Measurements from ENCODE around the gene MN1.

MN1 gene

DNA sequence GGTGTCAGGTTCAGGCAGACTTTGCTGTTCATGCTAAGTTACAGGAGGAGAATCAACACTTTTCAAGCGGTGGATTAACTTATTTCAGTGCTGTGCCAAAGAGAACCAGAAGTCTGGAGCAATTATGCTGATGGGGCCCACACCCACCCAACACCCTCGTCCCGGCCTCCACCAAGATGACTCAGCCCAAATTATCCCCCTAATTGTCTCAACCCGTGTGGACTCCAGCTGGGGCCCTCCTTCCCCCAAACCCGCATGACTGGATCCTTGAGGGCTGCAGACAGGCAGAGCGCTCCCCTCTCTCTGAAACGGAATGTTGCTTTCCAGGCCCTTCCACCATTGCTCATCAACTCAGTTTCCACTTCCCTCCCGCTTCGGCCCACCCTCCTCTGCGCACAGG, 34.6 kb upstream of the MN1 start:
- TF ChIP-seq GATA3 (IDR thresholded peaks at IDR 0.05; ENCODE audit: low read depth, low read length), result no peak

DNA sequence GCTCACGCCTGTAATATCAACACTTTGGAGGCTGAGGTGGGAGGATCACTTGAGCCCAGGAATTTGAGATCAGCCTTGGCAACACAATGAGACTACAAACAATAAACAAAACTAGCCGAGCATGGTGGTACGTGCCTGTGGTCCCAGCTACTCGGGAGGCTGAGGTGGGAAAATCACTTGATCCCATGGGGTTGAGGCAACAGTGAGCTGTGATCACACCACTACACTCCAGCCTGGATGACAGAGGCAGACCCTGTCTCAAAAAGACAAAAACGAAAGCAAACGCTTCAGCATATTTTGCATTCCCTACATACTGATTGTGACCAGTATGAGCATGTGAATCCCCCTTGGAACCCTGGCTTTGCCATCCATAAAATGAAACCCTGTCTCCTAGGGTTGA, 33.9 kb upstream of the MN1 start:
- TF ChIP-seq GATA3 (IDR thresholded peaks at IDR 0.05; ENCODE audit: low read depth, low read length) (no peak), GATA2 (IDR thresholded peaks at IDR 0.05; ENCODE audit: low read depth, low read length) (no peak)

DNA sequence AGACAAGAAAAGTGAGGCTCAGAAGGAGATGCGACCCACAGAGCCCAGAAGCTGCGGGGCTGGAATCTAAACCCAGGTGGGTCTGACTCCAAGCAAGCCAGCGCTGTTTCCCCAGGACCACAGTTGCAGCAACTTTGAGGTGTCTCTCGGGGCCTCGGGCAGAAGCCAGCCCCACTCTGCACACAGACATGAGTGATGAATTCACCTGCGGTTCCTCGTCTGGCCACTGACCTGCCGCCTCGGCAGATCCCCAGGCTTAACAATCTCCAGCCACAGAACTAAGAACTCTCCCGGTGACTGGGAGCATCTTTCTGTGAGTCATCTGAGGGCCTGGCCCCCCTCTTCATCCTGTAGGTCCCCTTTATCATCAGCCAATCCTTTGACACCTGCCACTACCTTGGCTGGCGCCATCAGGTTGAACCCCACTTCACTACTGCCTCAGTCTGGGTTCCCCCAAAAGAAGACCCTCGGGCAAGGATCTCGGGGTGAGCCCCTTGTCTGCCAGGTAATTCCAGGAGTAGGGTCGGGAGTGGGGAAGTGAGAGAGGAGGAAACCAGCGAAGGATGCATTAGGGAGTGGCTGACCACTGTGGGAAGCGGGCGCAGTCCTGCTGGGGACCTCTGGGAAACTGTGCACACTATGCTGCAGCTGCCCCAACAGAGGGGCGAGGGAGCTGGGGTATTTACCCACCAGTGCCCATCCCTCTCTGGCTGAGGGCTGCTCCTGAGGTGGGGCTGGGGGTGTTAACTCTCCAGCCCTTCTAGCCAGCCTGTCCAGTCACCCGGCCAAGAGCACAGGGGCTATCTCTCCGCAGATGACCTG, 33.0 kb upstream of the MN1 start:
- TF ChIP-seq GATA3 (IDR thresholded peaks at IDR 0.05; ENCODE audit: low read depth, low read length) (no peak), GATA2 (IDR thresholded peaks at IDR 0.05; ENCODE audit: low read depth, low read length) (no peak)

DNA sequence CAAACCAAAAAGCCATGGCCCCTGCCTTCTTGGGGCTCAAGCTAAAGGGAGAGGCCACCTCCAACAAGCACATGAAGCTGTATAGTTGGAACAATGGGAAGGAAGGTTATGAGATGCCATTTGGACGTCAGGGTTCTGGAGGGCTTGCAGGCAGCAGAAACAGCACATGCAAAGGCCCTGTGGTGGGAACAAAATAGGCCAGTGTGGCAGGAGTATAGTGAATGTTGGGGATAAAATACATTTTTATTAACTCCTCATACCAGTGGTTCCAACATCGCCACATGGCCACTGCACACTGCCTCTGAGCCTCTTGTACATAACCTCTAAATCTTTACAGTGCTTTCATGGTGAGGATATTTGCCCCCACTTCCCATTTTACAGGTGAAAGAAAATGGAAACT, 32.2 kb upstream of the MN1 start:
- TF ChIP-seq GATA3 (IDR thresholded peaks at IDR 0.05; ENCODE audit: low read depth, low read length), result no peak
- TF ChIP-seq GATA2 (IDR thresholded peaks at IDR 0.05; ENCODE audit: low read depth, low read length), result no peak

DNA sequence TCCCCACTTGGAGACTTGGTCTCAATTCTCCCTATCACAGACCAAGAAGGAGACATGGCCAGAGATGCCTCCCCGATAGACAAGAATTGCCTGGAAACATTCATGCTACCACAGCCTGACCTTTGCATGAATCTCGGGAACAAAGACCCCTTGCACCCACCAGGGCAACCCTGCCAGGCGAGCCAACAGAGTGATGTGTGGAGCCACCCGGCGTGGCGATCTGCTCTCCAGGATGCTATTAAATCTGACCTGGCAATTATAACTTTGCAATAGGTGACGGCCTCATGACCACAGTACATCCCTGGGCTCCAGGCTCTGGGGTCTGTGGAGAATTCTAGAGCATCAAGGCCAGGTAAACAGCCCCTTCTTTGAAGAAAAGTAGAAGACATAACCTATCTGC, 31.1 kb upstream of the MN1 start:
- TF ChIP-seq GATA3 (IDR thresholded peaks at IDR 0.05; ENCODE audit: low read depth, low read length), result no peak
- no peak for TF ChIP-seq GATA2 (IDR thresholded peaks at IDR 0.05; ENCODE audit: low read depth, low read length)

DNA sequence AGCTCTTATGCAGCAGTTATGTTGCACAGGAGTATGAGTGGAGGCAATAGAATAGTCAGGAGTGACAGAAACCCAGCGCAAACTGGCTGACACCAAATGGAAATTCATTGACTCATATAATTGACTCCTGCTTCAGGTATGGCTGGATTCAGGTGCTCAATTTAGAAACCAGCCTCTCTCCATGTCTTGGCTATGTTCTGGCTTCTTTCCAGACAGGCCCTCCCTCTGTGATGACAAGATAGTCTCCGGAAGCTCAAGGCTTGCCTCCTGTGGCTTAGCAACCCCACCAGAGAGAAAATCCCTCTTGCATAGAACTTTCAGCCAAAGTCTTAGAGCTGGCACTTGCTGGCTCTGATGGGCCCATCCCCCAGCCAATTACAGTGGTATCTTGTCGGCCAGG, 28.1 kb upstream of the MN1 start:
- TF ChIP-seq GATA3 (IDR thresholded peaks at IDR 0.05; ENCODE audit: low read depth, low read length) (no peak), GATA2 (IDR thresholded peaks at IDR 0.05; ENCODE audit: low read depth, low read length) (no peak)

DNA sequence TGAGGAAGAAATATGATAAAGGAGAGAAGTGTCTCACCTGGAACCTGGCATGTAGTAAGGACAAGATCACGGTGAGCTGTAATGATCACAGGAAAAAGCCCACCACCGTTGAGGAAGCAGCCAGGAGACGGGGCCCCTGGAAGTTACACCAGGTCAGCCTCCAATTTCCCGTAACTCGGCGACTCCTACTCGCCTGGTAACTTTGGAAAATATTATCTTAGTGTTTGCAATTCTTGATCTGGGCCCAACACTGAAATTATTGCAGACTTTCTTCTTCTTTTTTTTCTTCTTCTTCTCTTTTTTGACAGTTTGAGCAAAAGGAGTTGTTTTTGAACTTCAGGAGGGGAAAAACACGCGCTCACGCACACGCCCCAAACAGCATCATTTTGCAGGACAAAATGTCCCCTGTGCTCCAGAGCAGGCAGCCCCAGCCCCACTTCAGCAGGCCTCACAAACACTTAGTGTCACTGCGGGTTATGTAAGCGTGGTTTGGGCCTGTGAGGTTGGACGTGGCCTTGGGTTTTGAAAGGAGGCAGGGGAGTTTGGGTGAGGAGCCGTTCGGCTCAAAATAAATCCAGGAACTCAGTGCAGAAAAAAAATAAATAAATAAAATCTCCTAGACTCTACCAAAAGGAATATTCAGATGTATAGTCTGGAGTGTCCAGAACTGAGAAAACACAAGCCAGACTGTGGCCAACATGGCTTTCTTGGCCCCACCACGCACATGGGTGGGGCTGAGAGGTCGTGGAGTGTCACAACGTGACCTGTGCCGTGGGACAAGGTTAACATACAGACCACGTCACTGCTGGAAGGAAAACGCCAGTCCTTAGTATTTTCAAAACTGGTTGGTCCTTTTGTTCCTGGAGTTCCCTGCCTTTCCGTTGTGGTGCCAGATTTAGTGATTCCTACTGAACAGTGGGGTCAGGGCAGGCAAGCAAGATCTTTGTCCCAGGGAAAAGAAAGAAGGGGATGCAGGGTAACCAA, 26.3 kb upstream of the MN1 start:
- TF ChIP-seq GATA2 (IDR thresholded peaks at IDR 0.05; ENCODE audit: low read depth, low read length) (no peak), GATA3 (IDR thresholded peaks at IDR 0.05; ENCODE audit: low read depth, low read length) (no peak)

DNA sequence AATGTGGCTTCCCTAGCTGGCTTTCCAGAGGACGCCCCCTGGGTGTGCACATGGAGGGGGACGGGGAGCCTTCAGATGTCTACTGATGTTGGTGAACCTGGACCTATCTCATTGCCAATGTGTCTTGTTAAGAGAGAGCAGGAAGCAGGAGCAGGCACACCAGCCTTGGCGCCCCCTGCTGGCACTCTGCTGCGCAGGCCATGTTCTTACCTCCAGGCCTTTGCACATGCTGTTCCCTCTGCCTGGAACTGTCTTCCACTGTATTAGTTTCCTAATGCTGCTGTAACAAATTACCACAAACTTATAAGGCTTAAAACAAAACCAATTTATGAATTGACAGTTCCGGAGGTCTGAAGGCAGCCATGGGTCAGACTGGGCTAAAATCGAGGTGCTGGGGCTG, 23.6 kb upstream of the MN1 start:
- no peak for TF ChIP-seq GATA2 (IDR thresholded peaks at IDR 0.05; ENCODE audit: low read depth, low read length)
- TF ChIP-seq GATA3 (IDR thresholded peaks at IDR 0.05; ENCODE audit: low read depth, low read length), result no peak

DNA sequence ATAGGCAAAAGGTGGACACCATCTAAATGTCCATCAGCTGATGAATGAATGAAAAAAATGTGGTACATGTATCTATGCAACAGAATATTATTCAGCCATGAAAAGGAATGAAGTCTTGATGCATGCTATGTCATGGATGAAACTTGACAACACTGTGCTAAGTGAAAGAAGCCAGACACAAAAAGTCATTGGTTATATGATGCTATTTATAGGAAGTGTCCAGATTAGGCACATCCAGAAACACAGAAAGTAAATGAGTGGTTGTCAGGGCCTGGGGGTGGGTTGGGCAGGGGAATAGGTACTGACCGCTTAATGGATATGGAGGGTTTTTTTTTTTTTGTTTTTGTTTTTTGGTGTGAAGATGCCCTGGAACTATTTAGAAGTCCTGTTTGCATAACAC, 21.7 kb upstream of the MN1 start:
- TF ChIP-seq GATA2 (IDR thresholded peaks at IDR 0.05; ENCODE audit: low read depth, low read length) (no peak), GATA3 (IDR thresholded peaks at IDR 0.05; ENCODE audit: low read depth, low read length) (no peak)

DNA sequence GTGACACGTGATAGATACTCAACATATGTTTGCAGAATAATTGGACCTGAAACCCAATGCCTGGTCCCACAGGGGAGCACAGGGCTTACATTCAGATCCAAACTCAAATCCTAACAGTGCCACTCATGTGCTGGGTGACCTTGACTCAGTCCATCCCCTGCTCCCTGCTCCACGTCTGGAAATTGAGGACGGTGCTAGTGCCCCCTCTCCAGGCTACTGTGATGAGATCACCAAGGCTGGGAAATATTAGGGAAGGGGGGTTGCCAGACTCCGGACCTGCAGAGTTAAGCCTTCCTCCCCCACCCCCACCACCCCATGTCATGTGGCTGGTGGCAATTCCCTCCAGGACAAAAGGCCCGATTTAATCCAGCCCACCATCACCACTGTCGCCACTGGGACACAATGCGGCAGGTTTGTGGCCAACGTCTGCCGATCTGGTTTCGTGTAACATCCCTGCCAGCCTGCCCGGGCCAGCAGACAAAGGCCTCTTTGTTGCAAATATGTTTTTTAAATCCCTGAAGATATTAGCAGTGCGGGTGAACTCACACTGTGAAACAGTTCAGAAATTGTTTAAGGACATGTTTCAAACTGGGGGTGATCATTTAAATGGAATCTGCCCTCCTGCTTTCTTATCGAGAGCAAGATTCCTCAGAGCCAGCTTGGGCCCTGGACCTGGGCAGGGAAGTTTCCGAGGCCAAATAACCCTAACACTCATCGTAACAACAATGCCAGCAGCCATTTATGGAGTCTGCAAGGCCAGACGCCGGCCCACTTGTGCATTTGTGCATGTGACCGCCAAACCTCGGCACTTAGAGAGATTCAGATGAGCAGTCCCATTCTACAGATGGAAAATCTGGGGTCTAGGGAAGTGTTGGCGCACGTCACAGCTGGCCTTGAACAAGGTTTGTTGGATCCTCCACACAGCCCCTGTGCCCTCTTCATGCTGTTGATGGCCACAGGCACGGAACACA, 19.6 kb upstream of the MN1 start:
- TF ChIP-seq GATA3 (IDR thresholded peaks at IDR 0.05; ENCODE audit: low read depth, low read length), result no peak
- TF ChIP-seq GATA2 (IDR thresholded peaks at IDR 0.05; ENCODE audit: low read depth, low read length), result no peak

DNA sequence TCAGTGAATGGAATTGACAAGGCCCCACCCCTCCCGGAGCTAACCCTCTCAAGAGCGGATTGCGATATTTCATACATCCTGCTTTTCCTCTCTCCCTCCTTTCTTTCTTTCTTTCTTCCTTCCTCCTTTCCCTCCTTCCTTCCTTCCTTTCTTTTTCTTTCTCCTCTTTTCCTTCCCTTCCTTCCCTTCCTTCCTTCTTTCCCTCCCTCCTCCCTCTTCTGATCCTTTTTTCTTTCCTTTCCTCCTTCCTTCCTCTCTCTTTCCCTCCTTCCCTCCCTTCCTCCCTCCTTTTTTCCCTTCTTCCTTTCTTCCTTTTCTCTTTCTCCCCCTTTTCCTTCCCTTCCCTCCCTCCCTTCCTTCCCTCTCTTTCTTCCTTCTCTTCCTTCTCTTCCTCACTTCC, 15.0 kb upstream of the MN1 start:
- TF ChIP-seq GATA3 (IDR thresholded peaks at IDR 0.05; ENCODE audit: low read depth, low read length), result no peak
- no peak for TF ChIP-seq GATA2 (IDR thresholded peaks at IDR 0.05; ENCODE audit: low read depth, low read length)

DNA sequence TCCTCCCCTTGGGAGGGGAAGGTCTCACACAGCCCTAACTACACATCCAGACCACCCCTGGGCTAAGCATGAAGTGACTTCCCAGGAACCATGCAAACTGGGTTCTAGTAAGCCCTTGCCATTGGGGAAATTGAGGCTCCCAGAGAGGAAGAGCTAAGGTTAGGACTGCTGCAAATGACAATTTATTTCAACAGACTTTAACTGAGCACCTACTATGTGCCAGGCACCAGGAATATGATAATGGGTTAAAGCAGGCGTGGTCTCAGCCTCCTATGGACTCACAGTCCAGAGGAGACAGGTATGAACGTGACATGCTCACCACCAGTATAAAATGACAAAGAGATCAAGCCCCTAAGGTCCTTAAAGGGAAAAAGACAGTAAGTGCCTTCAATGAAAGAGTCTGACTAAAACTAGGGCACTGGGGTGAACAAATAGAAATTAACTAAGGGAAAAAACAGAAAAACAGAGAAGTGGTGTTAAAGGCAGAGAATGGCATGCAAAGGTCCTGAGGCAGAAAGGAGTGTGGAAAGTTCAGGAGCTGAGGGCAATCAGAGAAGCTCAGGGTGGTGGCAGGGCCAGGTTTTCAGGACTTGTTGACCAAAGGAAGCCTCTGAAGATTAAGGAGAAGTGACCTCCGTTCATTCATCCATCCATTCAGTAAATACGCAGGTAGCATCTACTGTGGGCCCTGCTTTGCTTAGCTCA, 14.4 kb upstream of the MN1 start:
- TF ChIP-seq GATA3 (IDR thresholded peaks at IDR 0.05; ENCODE audit: low read depth, low read length), result no peak

DNA sequence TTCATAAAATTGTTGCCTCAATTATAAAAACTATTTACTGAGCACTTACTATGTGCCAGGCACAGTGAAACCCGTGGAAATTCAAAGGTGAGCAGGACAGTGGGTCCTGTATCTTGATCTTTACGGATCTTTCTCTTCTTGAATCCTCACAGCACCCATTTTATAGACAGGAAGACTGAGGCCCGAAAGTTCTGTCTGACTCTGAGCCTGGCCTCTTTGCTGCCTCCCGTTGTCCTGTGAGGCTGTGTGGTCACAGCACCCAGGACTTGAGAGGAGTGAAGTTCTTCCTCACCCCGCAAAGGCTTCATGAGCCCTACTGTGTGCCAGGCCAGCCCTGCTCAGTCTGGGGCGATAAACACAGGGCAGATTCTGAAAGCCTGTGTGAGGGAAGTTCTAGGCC, 13.4 kb upstream of the MN1 start:
- TF ChIP-seq GATA3 (IDR thresholded peaks at IDR 0.05; ENCODE audit: low read depth, low read length), result no peak
- TF ChIP-seq GATA2 (IDR thresholded peaks at IDR 0.05; ENCODE audit: low read depth, low read length), result no peak
